Measurements from ENCODE around the gene TMEM244.
"Not testable (repeated sequence)": the region's sequence is repeated elsewhere in the genome, so short reads cannot be mapped to it uniquely, and the experiment has no call there.

TMEM244 gene

GRCh38 chr6:129812145-129812777, 48.9 kb downstream of the TMEM244 start:
- no peaks in the 10 kb centered on the region for H3K36me3 Mint-ChIP-seq (ENCODE audit: low read depth)
- no peak overlapping the region for H3K4me3 Mint-ChIP-seq
- no peaks in the 10 kb centered on the region for H3K4me1 Mint-ChIP-seq (ENCODE audit: low read depth)
- no peak for DNase-seq
- H3K27ac Mint-ChIP-seq: no peak overlapping the region
- H3K9me3 Mint-ChIP-seq: peaks cover 11% of the 10 kb centered on the region
- H3K27me3 Mint-ChIP-seq: peaks cover 14% of the 10 kb centered on the region

- H3K4me3 Mint-ChIP-seq; H3K27ac Mint-ChIP-seq; H3K36me3 Mint-ChIP-seq (ENCODE audit: low read depth); H3K4me1 Mint-ChIP-seq (ENCODE audit: low read depth); DNase-seq: not testable (repeated sequence)
- Mint-ChIP-seq H3K9me3 (peaks cover 14% of the 10 kb centered on the region), H3K27me3 (peaks cover 22% of the 10 kb centered on the region)
Observed at GRCh38 chr6:129807141-129807540, 54.0 kb downstream of the TMEM244 start.

DNA sequence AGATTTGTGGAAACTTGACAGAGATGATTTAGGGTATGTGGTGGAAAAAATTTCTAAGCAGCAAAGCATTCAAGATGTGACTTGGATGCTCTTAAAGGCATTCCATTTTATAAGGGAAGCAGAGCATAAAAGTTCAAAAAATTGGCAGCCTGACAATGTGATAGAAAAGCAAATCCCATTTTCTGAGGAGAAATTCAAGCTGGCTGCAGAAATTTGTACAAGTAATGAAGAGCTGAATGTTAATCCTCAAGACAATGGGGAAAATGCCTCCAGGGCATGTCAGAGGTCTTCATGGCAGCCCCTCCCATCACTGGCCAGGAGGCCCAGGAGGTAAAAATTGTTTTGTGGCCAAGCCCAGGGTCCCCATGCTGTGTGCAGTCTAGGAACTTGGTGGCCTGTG, 58.2 kb downstream of the TMEM244 start:
- H3K9me3 Mint-ChIP-seq; DNase-seq; H3K4me3 Mint-ChIP-seq; H3K4me1 Mint-ChIP-seq (ENCODE audit: low read depth); H3K36me3 Mint-ChIP-seq (ENCODE audit: low read depth); H3K27ac Mint-ChIP-seq: not testable (repeated sequence)
- peaks cover 14% of the 10 kb centered on the region for H3K27me3 Mint-ChIP-seq

DNA sequence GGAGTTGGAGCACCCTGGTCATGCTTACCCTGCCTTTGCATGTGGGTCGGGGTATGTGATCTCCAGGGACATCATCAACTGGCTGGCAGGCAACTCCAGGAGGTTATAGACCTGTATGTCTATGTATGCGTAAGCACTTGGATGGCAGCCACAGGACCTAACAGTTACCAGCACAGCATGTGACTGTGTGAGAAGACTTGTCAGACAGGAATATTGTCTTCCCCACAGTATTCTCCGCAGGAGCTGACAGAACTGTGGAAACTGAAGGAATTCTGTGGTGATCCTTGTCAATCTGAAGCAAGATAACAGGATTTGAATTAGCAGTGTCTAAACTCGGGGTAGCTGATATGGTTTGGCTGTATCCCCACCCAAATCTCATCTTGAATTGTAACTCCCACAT, 59.2 kb downstream of the TMEM244 start:
- Mint-ChIP-seq H3K36me3 (ENCODE audit: low read depth) (no peaks in the 10 kb centered on the region), H3K27me3 (peaks cover 12% of the 10 kb centered on the region), H3K9me3 (peaks cover 3% of the 10 kb centered on the region), H3K4me3 (no peak overlapping the region), H3K4me1 (ENCODE audit: low read depth) (no peaks in the 10 kb centered on the region), H3K27ac (no peak overlapping the region)
- no peak for DNase-seq

- Mint-ChIP-seq H3K4me1 (ENCODE audit: low read depth) (peaks cover 5% of the 10 kb centered on the region), H3K36me3 (ENCODE audit: low read depth) (no peaks in the 10 kb centered on the region), H3K27ac (no peak overlapping the region), H3K4me3 (no peak overlapping the region), H3K9me3 (no peaks in the 10 kb centered on the region), H3K27me3 (peaks cover 9% of the 10 kb centered on the region)
- DNase-seq: no peak
Observed at GRCh38 chr6:129795261-129795660, 65.9 kb downstream of the TMEM244 start.

DNA sequence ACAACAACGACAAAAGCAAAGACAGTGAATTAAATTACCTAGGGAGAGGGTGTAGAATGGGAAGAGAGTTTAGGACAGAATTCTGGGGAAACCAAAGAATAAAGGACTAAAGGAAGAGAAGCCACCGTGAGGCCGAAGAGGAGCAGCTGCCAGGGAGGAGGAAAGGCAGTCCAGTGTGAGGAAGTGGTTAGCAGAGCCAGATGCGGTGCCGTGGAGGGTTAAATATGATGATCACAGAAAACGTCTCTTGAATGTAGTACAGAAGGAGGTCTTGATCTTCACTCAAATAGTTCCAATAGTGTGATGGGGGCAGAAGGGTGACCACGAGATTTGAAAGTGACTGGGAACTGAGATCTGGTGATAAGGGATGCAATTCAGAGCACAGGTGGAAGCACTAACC, 67.7 kb downstream of the TMEM244 start:
- peaks cover 9% of the 10 kb centered on the region for H3K27me3 Mint-ChIP-seq

GRCh38 chr6:129792049-129792448, 69.1 kb downstream of the TMEM244 start:
- Mint-ChIP-seq H3K4me3 (no peak overlapping the region), H3K4me1 (ENCODE audit: low read depth) (peaks cover 6% of the 10 kb centered on the region), H3K27me3 (peaks cover 9% of the 10 kb centered on the region), H3K9me3 (no peaks in the 10 kb centered on the region), H3K36me3 (ENCODE audit: low read depth) (no peaks in the 10 kb centered on the region), H3K27ac (no peak overlapping the region)
- no peak for DNase-seq

More for the DNA sequence above, 67.7 kb downstream of the TMEM244 start:
- no peak for DNase-seq
- Mint-ChIP-seq H3K9me3 (no peaks in the 10 kb centered on the region), H3K4me3 (no peak overlapping the region), H3K27ac (no peak overlapping the region), H3K4me1 (ENCODE audit: low read depth) (peaks cover 6% of the 10 kb centered on the region), H3K36me3 (ENCODE audit: low read depth) (no peaks in the 10 kb centered on the region)

DNA sequence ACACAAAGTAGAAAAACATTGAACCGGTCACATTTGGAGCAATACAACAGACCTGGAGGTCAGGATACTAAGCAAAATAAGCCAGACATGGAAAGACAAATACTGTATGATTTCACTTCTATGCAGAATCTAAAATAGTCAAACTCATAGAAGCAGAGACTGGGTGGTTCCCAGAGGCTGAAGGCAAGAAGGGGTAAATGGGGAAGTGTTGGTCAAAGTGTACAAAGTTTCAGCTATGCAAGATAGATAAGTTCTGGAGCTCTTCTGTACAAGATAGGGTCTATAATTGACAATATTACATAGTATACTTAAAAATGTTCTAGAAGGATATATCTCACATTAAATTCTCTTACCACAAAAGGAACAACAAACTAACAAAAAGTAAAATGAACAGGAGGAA, 70.3 kb downstream of the TMEM244 start:
- H3K36me3 Mint-ChIP-seq (ENCODE audit: low read depth): no peaks in the 10 kb centered on the region
- H3K27ac Mint-ChIP-seq: no peak overlapping the region
- H3K4me3 Mint-ChIP-seq: no peak overlapping the region
- no peak for DNase-seq
- peaks cover 9% of the 10 kb centered on the region for H3K27me3 Mint-ChIP-seq
- no peaks in the 10 kb centered on the region for H3K9me3 Mint-ChIP-seq
- H3K4me1 Mint-ChIP-seq (ENCODE audit: low read depth): peaks cover 6% of the 10 kb centered on the region

DNA sequence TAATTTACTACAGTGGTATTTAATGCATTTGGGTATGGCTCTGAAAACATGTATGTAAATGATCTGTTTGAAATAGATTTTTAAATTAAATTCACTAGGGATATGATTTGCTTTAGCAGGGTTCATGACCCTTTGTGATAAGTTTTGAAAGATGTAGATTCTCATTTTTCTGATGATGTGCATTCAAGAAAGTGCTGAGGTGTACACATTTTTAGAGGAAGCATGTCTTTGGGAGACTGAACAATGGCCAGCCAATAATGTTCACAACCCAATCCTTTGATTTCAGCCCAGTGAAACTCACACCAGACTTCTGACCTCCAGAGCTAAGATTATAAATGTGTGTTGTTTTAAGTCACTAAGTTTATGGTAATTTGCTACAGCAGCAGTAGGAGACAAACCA, 71.1 kb downstream of the TMEM244 start:
- Mint-ChIP-seq H3K4me1 (ENCODE audit: low read depth) (peaks cover 6% of the 10 kb centered on the region), H3K27ac (no peak overlapping the region), H3K27me3 (peaks cover 9% of the 10 kb centered on the region), H3K36me3 (ENCODE audit: low read depth) (no peaks in the 10 kb centered on the region), H3K9me3 (no peaks in the 10 kb centered on the region), H3K4me3 (no peak overlapping the region)
- DNase-seq: no peak

DNA sequence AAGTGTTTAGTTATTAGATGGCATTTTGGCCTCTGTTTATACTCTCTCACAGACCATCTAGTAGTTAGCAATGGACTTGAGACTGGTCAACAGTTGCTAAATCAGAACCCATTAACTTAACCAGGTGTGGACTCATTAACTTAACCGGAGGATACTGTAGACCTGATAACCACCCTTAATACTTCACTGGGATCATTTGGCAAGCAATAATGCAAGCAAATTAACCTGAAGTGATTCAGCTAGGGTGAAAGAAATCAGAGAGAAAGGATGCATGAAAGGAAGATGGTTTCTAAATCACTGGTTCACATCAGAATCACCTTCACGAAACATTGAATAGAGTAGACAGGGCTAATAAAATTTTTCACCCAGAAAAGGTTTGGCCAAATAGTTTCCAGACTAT, 73.3 kb downstream of the TMEM244 start:
- Mint-ChIP-seq H3K9me3 (no peaks in the 10 kb centered on the region), H3K27ac (no peak overlapping the region), H3K36me3 (ENCODE audit: low read depth) (no peaks in the 10 kb centered on the region), H3K4me1 (ENCODE audit: low read depth) (peaks cover 2% of the 10 kb centered on the region), H3K27me3 (peaks cover 3% of the 10 kb centered on the region), H3K4me3 (no peak overlapping the region)
- no peak for DNase-seq

GRCh38 chr6:129786548-129786947, 74.6 kb downstream of the TMEM244 start:
- no peak for DNase-seq
- Mint-ChIP-seq H3K4me1 (ENCODE audit: low read depth) (peaks cover 2% of the 10 kb centered on the region), H3K9me3 (no peaks in the 10 kb centered on the region), H3K27ac (no peak overlapping the region), H3K36me3 (ENCODE audit: low read depth) (no peaks in the 10 kb centered on the region), H3K27me3 (no peaks in the 10 kb centered on the region), H3K4me3 (no peak overlapping the region)

DNA sequence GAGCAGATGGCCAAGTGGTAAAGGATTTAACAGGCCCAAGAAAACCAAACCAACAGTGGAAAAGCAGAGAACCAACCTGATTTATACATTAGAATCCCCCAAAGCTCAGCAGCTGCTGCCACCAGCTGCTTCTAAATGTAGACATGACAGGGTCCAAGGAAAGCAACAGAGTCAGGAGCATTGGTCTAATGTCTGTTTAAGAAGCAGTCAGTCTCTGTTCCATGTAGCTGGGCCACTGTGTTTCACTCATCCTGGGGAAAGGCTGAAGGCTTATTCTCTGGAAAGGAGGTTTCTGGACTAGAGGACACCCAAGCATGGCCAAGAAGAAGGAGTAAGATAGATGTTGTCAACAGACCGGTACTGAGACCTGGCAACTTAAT, 75.4 kb downstream of the TMEM244 start:
- Mint-ChIP-seq H3K36me3 (ENCODE audit: low read depth) (no peaks in the 10 kb centered on the region), H3K27ac (no peak overlapping the region), H3K4me3 (no peak overlapping the region), H3K27me3 (no peaks in the 10 kb centered on the region), H3K4me1 (ENCODE audit: low read depth) (peaks cover 2% of the 10 kb centered on the region), H3K9me3 (no peaks in the 10 kb centered on the region)
- no peak for DNase-seq

DNA sequence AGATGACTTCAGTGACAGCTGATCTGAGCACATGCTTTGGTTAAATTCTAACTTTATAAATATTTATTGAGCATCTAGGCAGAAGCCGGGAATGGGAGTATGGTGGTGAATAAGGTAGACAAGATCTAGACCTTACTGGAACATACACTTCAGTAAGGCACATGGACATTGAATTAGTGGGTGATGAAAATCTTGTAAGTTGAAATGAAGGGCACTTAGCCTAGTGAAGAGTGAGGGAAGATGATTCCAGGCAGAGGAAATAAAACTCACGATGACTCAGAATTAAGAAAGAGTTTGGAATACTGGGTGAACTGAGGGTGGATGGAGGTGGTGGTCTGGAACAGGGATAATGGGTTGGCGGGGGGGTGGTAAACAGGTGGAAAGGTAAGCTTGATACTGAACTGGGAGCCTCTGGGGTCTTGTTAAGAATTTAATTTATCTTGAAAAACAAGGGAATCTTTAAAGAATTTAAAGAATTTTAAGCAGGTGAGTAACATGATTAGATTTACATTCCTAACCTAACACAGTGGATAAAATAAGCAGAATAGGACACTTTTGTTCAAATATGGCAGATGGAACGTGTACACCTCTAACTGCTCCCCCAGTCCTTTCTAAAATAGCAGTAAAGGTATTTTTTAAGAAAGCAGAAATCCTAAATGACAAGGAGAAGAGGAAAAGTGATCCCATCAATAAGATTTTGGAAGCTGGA, 75.9 kb downstream of the TMEM244 start:
- no peaks in the 10 kb centered on the region for H3K27me3 Mint-ChIP-seq
- H3K4me3 Mint-ChIP-seq: no peak overlapping the region
- H3K36me3 Mint-ChIP-seq (ENCODE audit: low read depth): no peaks in the 10 kb centered on the region
- DNase-seq: no peak
- no peak overlapping the region for H3K27ac Mint-ChIP-seq
- H3K4me1 Mint-ChIP-seq (ENCODE audit: low read depth): peaks cover 2% of the 10 kb centered on the region
- no peaks in the 10 kb centered on the region for H3K9me3 Mint-ChIP-seq
